GM10847 (cell line): ENCODE results near the gene HAAO.

ENCODE experiments used
- POLR2A ChIP-seq: IDR thresholded peaks from 2 replicates; pipeline ENCODE4 v1.6.1; 2011; ENCODE audit not compliant: insufficient read length; ENCODE audit errors: extremely low read depth

HAAO gene

DNA sequence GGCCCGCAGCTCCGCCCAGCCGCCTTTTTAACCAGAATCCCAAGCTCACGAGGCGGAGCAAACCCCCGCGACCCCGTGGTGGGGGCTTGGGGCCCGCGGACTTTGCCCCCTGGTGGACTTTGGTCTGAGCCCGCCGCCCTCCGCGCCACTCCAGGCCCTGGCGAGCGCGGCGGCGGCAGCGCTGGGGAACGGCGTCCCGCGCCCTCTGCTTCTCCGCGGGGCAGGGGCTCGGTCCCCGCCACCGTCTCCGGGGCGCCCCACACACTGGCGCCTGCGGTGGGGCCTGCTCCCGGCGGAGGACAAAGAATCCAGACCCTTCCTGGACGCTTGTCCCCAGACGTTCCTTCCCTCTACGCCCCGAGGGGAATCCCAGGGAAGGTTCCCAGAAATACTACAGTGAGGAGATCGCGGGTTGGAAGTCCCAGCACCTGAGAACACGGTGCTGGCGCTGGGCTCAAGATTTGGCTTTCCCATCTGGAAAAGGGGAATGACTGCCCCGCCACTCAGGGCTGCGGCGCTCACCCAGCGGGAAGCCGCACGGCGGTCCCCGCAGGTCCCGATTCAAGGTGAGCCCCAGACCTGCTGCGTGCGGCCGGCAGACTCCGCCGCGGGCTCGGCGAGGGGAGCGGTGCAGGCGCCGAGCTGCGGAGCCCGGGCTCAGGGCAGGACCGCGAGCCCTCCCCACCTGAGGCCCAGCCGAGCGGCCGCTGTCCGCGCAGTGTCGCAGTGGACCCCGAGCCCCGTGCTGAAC, at the start of gene HAAO:
TSS of gene HAAO (minus strand) at position 1 of the 751 bp plus-strand sequence. CDS start 47 bp downstream, outside the sequence.
- TF ChIP-seq POLR2A = no peak

- no peak for TF ChIP-seq POLR2A
Measured at GRCh38 chr2:42841344-42841743, 49.0 kb upstream of the HAAO start.

- TF ChIP-seq POLR2A = no peak
Measured at GRCh38 chr2:42840760-42841159, 48.4 kb upstream of the HAAO start.

GRCh38 chr2:42839809-42840501, 47.6 kb upstream of the HAAO start:
- TF ChIP-seq POLR2A = no peak

DNA sequence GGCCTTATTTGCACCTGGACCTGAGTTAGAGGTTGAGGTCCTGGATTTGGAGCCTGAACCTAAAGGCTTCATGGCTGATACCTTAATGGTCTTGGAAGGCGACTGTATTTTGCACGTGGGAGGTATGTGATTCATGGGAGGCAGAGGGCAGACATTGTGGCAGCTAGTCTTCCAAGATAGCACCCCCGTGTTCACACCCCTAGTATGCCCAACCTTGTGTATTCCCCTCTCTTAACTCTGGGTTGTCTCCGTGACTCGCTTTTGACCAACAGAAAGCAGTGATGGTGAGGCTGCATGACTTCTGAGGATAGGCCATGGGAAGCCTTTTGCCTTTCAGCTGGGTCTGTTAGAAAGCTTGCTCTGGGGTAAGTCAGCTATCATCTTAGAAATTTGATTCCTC, 45.8 kb upstream of the HAAO start:
- TF ChIP-seq POLR2A = no peak

- no peak for TF ChIP-seq POLR2A
Measured at GRCh38 chr2:42835577-42836371, 43.4 kb upstream of the HAAO start.

- TF ChIP-seq POLR2A = no peak
Measured at GRCh38 chr2:42834161-42834560, 41.8 kb upstream of the HAAO start.

- TF ChIP-seq POLR2A = no peak
Measured at GRCh38 chr2:42832289-42832634, 39.9 kb upstream of the HAAO start.

DNA sequence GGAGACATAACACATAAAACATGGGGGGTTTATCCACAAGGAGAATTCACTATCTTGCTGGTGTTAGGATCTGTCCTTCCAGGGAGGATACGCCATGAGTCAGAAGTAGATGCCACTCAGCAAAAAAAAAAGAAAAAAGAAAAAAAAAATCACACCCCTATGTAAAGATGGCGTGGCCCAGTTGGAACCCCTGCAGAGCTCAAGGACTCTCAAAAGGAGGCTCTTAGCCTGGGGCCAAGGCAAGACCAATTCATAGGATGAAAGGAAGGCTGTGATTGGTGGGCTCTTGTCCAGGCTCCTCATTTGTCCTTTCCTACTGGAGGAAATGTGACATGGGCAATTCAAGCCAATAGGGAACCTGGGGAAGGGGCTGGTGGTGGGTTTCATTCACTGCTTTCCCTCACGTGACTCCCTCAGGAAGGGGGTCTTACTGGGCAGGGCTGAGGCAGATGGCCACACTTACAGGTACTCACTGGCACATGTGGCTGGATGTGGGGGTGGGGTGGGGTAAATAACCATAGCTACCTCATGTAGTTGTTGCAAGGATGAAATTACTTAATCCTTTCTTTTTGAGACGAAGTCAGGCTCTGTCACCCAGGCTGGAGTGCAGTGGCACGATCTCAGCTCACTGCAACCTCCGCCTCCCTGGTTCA, 38.7 kb upstream of the HAAO start:
- TF ChIP-seq POLR2A = no peak

- TF ChIP-seq POLR2A = no peak
Measured at GRCh38 chr2:42829671-42830440, 37.5 kb upstream of the HAAO start.

DNA sequence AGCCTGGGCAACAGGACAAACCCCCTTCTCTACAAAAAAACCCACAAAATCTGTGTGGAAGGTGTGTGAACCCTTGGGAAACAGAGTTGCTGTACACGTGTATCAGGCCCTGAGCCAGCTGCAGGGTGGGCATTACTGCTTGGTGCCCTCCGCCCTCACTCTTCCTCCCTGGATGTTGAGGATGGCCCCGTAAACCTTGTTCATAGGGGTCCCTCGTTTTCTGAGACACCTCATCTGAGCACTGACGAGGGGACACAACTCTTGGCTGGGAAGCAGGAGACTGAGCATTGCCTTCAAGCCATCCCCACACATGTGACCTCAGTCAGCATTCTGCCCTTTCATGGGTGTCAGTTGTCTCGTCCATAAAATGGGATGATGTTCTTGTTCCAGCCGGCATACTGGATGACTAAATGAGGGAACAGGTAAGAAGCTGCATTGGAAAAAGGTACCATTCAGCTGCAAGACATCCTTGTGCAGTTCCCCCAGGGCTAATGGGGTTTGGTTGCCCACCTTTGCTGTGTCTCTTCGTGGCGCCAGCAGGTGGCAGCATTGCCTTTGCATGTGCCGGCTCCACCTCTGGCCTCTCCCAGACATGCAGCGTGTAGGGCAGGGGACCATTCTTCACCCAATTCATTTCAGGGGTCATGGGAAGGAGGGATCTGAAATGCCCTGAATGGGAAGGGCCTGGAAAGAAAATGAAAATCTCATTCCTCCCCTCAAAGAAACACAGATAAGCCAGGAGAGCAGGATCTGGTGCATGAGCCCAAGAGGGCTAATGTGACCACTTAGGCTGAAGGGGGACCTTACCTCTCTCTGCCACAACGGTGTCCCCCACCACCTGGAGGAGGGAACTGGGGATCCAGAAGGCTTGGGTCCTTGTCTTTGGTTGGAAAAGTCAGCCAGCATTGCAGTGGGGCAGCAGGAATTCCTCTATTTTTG, 36.4 kb upstream of the HAAO start:
- TF ChIP-seq POLR2A = no peak

GRCh38 chr2:42827647-42828486, 35.5 kb upstream of the HAAO start:
- no peak for TF ChIP-seq POLR2A

- TF ChIP-seq POLR2A = no peak
Measured at GRCh38 chr2:42826231-42826630, 33.8 kb upstream of the HAAO start.
